Omental fat pad (tissue), 4 donors: ENCODE measurements around the gene RAB18. TPM values are rescaled to one million over a fixed set of nuclear protein-coding genes. Genes with fewer than 3 reads are reported as not detected.
"Not testable (repeated sequence)": the region's sequence is repeated elsewhere in the genome, so short reads cannot be mapped to it uniquely, and the experiment has no call there.

Source experiments
- ATAC-seq: fragments of 150-250 bp; one replicate; pipeline ENCODE4 v1.9.1; 2016; ENCODE audit warnings: mild to moderate bottlenecking, moderate library complexity; ENCODE audit not compliant: low FRiP score
- DNase-seq: peaks from one replicate; pipeline ENCODE4 v3.0.0-alpha.2; 2019; ENCODE audit warnings: low spot score
- total RNA-seq, 4 donors: library from RNA; depleted of rRNA; stranded (reverse); fragments of >200 nt; gene quantifications; one replicate each; pipeline ENCODE4 v1.1.0, GENCODE V29; 2016
- TF ChIP-seq, protein P1 (sequence below), 3 donors: fragments of 450-650 bp; IDR thresholded peaks; one replicate each; pipeline ENCODE4 v1.5.1; 2016 to 2017; ENCODE audit warnings: antibody characterized with exemption in 3 of 3, mild to moderate bottlenecking in 3 of 3, moderate library complexity in 2 of 3

Gene RAB18
- total RNA-seq, 4 donors from 2014 or later: 44.4 to 58.8 (median 45.7) TPM

DNA sequence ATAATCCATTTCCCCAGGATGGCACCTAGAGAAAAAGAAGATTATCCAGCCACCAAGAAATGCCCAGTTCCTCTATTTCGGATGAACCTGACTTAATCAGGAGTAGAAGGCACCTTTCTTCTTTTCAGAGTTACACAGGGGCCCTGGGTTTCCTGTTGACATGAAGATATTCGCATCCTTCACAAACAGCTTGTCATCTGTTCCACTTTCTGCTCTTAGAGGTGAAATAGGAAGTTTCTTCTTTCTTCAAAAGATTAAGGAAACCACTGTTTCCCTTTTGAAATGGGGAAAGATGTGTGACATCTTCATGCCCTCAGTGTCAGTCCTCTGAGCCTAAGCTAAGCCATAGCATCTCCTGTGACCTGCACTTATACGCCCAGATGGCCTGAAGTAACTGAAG is 39.1 kb upstream of the RAB18 start:
- ATAC-seq: no peak
- TF ChIP-seq, protein P1, sequence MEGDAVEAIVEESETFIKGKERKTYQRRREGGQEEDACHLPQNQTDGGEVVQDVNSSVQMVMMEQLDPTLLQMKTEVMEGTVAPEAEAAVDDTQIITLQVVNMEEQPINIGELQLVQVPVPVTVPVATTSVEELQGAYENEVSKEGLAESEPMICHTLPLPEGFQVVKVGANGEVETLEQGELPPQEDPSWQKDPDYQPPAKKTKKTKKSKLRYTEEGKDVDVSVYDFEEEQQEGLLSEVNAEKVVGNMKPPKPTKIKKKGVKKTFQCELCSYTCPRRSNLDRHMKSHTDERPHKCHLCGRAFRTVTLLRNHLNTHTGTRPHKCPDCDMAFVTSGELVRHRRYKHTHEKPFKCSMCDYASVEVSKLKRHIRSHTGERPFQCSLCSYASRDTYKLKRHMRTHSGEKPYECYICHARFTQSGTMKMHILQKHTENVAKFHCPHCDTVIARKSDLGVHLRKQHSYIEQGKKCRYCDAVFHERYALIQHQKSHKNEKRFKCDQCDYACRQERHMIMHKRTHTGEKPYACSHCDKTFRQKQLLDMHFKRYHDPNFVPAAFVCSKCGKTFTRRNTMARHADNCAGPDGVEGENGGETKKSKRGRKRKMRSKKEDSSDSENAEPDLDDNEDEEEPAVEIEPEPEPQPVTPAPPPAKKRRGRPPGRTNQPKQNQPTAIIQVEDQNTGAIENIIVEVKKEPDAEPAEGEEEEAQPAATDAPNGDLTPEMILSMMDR (IDR thresholded peaks at IDR 0.05): no peak
- DNase-seq: no peak

DNA sequence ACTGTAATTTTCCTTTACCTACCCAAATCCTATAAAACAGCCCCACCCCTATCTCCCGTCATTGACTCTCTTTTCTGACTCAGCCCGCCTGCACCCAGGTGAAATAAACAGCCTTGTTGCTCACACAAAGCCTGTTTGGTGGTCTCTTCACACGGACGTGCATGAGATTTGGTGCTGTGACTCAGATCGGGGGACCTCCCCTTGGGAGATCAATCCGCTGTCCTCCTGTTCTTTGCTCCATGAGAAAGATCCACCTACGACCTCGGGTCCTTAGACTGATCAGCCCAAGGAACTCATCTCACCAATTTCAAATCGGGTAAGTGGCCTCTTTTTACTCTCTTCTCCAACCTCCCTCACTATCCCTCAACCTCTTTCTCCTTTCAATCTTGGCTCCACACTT is 38.5 kb upstream of the RAB18 start:
- not testable (repeated sequence) for ATAC-seq, DNase-seq

DNA sequence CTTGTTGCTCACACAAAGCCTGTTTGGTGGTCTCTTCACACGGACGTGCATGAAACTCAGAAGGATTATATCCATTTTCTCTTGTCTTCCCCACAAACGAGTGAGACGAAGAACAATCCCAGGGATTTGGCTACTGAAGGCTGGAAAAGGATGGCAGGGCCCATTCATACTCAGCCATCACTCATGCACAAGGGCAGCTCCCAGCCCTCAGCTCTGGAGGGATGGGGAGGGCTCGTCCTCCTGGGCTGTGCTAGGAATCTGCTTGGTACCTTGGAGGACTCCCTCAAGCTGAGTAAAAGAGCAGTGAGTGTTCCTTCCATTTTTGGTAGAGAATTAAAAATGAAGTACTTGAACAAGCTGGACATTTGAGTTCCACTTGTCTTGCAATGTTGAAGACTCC is 33.2 kb upstream of the RAB18 start:
- ATAC-seq: no peak

DNA sequence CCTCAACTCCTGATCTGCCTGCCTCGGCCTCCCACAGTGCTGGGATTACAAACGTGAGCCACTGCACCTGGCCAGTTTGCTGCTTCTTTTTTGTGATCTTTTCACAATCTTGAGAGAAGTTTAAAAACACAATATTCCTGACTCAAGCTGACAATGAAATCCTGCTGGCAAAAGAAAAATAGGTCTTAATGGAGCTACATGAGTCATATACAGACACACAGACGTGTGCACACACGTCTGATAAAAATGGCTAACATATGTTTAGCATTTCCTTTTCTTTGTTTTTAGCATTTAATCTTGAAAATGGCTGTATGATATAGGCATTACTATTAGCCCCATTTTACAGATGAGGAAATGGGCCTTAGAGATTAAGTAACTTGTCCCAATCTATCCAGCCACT is 29.4 kb upstream of the RAB18 start:
- TF ChIP-seq, protein P1 (IDR thresholded peaks at IDR 0.05): no peak
- no peak for DNase-seq

More for the DNA sequence above, 33.2 kb upstream of the RAB18 start:
- TF ChIP-seq, protein P1 (IDR thresholded peaks at IDR 0.05): no peak
- DNase-seq: no peak

DNA sequence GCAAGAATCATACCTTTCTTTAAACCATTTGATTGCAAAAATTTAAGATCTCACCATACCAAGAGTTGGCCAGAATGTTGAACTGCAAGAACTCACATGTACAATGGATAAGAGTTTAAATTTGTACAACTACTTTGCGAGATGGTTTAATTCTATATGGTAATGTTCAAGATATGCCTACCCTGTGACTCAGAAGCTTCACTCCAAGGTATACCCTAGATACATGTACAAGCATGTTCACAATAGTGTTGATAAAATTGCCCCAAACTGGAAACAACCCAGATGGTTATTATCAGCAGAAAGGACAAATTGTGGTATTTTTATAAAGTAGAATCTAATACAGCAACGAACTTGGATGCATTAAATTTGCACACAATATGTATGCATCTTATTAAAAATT is 25.1 kb upstream of the RAB18 start:
- no peak for DNase-seq
- ATAC-seq: no peak
- TF ChIP-seq, protein P1 (IDR thresholded peaks at IDR 0.05): no peak

More for the DNA sequence above, 29.4 kb upstream of the RAB18 start:
- ATAC-seq: no peak

DNA sequence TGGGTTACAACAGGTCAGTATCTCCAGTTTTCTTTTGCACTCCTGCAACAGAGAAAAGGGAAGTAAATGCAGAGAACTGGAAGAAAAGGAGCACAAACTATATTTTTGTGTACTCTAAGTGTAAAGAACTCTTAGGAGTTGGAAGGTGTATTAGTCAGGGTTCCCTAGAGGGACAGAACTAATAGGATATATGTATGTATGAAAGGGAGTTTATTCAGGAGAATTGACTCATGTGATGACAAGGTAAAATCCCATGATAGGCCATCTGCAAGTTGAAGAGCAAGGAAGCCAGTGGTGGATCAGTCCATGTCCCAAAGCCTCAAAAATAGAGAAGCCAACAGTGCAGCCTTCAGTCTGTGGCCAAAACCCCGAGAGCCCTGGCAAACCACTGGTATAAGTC is 22.6 kb upstream of the RAB18 start:
- DNase-seq (no peak), ATAC-seq (no peak)
- TF ChIP-seq, protein P1 (IDR thresholded peaks at IDR 0.05): no peak

DNA sequence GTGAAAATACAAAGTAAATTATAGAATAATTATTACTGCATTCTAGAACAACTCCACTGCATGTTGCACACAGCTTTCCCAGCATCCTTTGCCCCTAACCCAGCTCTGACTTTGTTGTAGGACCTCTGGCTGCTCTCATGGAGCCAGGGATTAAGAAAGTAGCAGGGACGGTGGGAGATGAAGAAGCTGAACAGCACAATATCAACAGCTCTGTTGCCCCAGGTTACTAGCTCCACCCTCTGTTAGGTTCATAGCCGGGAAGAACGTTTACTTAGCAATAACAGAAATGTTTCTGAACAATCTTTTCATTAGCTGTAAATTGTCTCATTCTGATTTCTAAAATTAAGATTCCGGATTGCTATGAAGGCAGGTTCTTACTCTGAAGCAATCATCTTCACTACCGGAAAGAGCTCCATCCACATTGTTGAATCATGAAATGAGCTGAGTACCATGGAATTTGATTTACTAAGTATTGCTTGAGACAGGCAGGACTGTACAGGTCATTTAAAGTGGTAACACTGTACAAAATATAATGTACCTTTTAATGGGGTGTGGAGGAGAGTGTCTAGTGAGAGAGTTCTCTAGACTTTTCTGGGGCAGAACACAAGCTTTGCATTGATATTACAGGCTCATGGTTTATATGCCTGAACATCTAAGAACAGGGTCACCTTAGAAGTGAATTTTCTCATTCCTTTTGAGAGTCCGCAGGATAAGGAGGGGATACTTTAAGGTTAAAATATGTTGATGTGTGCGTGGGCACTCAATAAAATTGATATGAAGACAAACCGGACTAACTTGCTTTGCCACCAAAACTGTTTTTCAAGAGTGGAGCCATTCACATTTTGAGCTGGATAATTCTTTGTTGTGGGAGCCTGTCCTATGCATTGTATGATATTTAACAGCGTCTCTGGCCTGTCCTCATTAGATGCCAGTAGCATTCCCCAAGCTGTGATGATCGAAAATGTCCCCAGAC is 20.8 kb upstream of the RAB18 start:
- TF ChIP-seq, protein P1 (IDR thresholded peaks at IDR 0.05): no peak
- ATAC-seq: peak; percentile 41
- DNase-seq: no peak
